Spinal cord (tissue), 10 donors: ENCODE results near the gene GNAQ. TPM values are rescaled to one million over a fixed set of nuclear protein-coding genes. Genes with fewer than 3 reads are reported as not detected.
"Not testable (repeated sequence)": the region's sequence is repeated elsewhere in the genome, so short reads cannot be mapped to it uniquely, and the experiment has no call there.

Source experiments
- DNase-seq, 6 donors: peaks; one replicate each; pipeline versions ENCODE4 v3.0.0 to v3.0.0-alpha.2; 2013 to 2015; ENCODE audit warnings: low spot score in 6 of 6, low read depth in 4 of 6
- H3K27ac ChIP-seq: one replicate; pipeline ENCODE4 v1.5.1; 2013; ENCODE audit warnings: low read depth, low read length, control low read depth
- H3K27me3 ChIP-seq: one replicate; pipeline ENCODE4 v1.6.1; 2013; ENCODE audit warnings: low read length; ENCODE audit not compliant: control insufficient read depth, insufficient read depth
- H3K36me3 ChIP-seq: one replicate; pipeline ENCODE4 v1.6.1; 2013; ENCODE audit warnings: low read length; ENCODE audit not compliant: control insufficient read depth, insufficient read depth
- H3K4me1 ChIP-seq: one replicate; pipeline ENCODE4 v1.6.1; 2013; ENCODE audit warnings: low read length; ENCODE audit not compliant: control insufficient read depth, insufficient read depth
- H3K4me3 ChIP-seq: one replicate; pipeline ENCODE4 v1.5.1; 2013; ENCODE audit warnings: low read depth, low read length, control low read depth
- H3K9me3 ChIP-seq: one replicate; pipeline ENCODE4 v1.6.1; 2013; ENCODE audit warnings: low read length; ENCODE audit not compliant: control insufficient read depth, insufficient read depth
- WGBS: methylation state at CpG from one replicate; pipeline ENCODE4 v1.1.5; 2013; ENCODE audit warnings: missing lambda C conversion rate; ENCODE audit not compliant: insufficient coverage; 5-methylcytosine and 5-hydroxymethylcytosine counted together
- polyA plus RNA-seq, 2 donors: library from polyadenylated mRNA; unstranded; fragments of 120-200 nt; gene quantifications; one replicate each; pipeline ENCODE4 v1.2.1, GENCODE V29; 2013; ENCODE audit not compliant: insufficient read length in 2 of 2
- total RNA-seq, 2 donors: library from RNA; depleted of rRNA in 1 of 2; stranded (reverse); fragments of 120-200 nt in 1 of 2; fragments of >200 nt in 1 of 2; gene quantifications; one replicate each; pipeline versions ENCODE4 v1.2.3 to v1.2.4, GENCODE V29; 2013 to 2014
- donor health status: healthy.

Gene GNAQ
- total and polyA plus RNA-seq, 4 donors, result 53.2 to 134 (median 102) TPM

DNA sequence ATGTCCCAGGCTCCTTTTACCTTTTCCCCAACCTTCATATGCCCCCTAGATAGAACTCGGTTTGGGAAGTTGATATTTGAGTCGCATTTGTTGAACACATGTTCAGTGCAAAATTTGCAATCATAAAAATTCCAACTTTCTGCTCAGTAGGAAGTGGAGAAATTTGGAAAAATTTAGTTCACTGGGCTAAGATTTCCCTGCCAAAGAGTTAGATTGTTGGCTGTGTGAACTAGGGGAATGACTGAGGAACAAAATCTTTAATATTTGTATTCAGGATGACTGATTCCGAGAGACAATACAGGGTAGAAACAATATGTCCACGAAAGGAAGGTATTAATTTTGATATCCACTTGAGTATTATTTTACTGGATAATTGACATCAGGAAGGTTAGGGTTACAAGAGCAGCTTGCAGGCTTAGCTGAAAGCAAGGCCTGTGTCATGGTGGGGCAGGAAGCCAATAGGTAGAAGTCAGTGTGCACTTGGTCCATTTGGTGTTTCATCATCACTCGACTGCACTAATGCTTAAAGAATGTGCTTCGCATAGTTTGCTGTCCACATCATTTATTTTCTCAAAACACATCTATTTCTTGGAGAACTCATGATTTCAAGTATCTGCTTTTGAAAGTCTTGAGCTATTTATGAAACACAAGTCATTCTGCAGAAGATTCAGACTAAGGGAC is 324.1 kb downstream of the GNAQ start:
- Histone ChIP-seq H3K27ac (no peak overlapping the region), H3K36me3 (no peaks in the 10 kb centered on the region), H3K27me3 (no peaks in the 10 kb centered on the region), H3K4me1 (no peaks in the 10 kb centered on the region), H3K9me3 (no peaks in the 10 kb centered on the region), H3K4me3 (no peak overlapping the region)
- DNase-seq, result no peak
- WGBS, result 90% methylated on average over 2 of the region's 6 CpGs

GRCh38 chr9:77705636-77706035 is 326.0 kb downstream of the GNAQ start:
- Histone ChIP-seq H3K36me3 (no peaks in the 10 kb centered on the region), H3K9me3 (no peaks in the 10 kb centered on the region), H3K4me1 (no peaks in the 10 kb centered on the region), H3K27me3 (no peaks in the 10 kb centered on the region), H3K27ac (no peak overlapping the region), H3K4me3 (no peak overlapping the region)
- DNase-seq, result no peak

GRCh38 chr9:77702521-77703390 is 328.9 kb downstream of the GNAQ start:
- WGBS, result 98% methylated on average over 38 of the region's 52 CpGs
- H3K9me3 ChIP-seq, H3K4me1 ChIP-seq, H3K4me3 ChIP-seq, H3K36me3 ChIP-seq, H3K27me3 ChIP-seq, DNase-seq, H3K27ac ChIP-seq: not testable (repeated sequence)

GRCh38 chr9:77697238-77697984 is 334.2 kb downstream of the GNAQ start:
- Histone ChIP-seq H3K36me3 (no peaks in the 10 kb centered on the region), H3K9me3 (no peaks in the 10 kb centered on the region), H3K27me3 (no peaks in the 10 kb centered on the region), H3K27ac (no peak overlapping the region), H3K4me3 (no peak overlapping the region), H3K4me1 (no peaks in the 10 kb centered on the region)
- WGBS, result 89% methylated on average over 1 of the region's 1 CpG
- no peak for DNase-seq

DNA sequence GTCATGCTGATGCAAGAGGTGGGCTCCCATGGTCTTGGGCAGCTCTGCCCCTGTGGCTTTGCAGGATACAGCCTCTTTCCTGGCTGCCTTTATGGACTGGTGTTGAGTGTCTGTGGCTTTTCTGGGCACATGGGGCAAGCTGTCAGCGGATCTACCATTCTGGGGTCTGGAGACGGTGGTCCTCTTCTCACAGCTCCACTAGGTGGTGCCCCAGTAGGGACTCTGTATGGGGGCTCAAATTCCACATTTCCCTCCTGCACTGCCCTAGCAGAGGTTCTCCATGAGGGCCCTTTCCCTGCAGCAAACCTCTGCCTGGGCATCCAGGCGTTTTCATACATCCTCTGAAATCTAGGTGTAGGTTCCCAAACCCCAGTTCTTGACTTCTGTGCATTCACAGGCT is 340.9 kb downstream of the GNAQ start:
- not testable (repeated sequence) for H3K27me3 ChIP-seq, DNase-seq, H3K9me3 ChIP-seq, H3K27ac ChIP-seq, H3K4me1 ChIP-seq, H3K36me3 ChIP-seq, H3K4me3 ChIP-seq
- 87% methylated on average over 3 of the region's 3 CpGs for WGBS

- H3K4me1 ChIP-seq, H3K4me3 ChIP-seq, H3K27me3 ChIP-seq, H3K27ac ChIP-seq, DNase-seq, H3K36me3 ChIP-seq, H3K9me3 ChIP-seq: not testable (repeated sequence)
- no CpG with 5 or more reads among the region's 3 CpGs for WGBS
These were observed 341.5 kb downstream of the GNAQ start for GRCh38 chr9:77690119-77690518.

DNA sequence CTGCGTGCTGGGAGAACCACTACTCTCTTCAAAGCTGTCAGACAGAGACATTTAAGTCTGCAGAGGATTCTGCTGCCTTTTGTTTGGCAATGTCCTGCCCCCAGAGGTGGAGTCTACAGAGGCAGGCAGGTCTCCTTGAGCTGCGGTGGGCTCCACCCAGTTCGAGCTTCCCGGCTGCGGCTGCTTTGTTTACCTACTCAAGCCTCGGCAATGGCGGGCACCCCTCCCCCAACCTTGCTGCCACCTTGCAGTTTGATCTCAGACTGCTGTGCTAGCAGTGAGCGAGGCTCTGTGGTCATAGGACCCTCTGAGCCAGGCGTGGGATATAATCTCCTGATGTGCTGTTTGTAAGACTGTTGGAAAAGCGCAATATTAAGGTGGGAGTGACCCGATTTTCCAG is 343.9 kb downstream of the GNAQ start:
- H3K4me3 ChIP-seq, DNase-seq, H3K9me3 ChIP-seq, H3K36me3 ChIP-seq, H3K27ac ChIP-seq, H3K27me3 ChIP-seq, H3K4me1 ChIP-seq: not testable (repeated sequence)
- WGBS, result 98% methylated on average over 8 of the region's 11 CpGs

- H3K27ac ChIP-seq, result no peak overlapping the region
- no peak overlapping the region for H3K4me3 ChIP-seq
- peaks cover 3% of the 10 kb centered on the region for H3K4me1 ChIP-seq
- H3K36me3 ChIP-seq, result no peaks in the 10 kb centered on the region
- no CpG with 5 or more reads among the region's 5 CpGs for WGBS
- no peaks in the 10 kb centered on the region for H3K27me3 ChIP-seq
- H3K9me3 ChIP-seq, result no peaks in the 10 kb centered on the region
- peak in 1 of 6 donors; percentile 40 for DNase-seq
These were observed 351.0 kb downstream of the GNAQ start for GRCh38 chr9:77680581-77680980.

DNA sequence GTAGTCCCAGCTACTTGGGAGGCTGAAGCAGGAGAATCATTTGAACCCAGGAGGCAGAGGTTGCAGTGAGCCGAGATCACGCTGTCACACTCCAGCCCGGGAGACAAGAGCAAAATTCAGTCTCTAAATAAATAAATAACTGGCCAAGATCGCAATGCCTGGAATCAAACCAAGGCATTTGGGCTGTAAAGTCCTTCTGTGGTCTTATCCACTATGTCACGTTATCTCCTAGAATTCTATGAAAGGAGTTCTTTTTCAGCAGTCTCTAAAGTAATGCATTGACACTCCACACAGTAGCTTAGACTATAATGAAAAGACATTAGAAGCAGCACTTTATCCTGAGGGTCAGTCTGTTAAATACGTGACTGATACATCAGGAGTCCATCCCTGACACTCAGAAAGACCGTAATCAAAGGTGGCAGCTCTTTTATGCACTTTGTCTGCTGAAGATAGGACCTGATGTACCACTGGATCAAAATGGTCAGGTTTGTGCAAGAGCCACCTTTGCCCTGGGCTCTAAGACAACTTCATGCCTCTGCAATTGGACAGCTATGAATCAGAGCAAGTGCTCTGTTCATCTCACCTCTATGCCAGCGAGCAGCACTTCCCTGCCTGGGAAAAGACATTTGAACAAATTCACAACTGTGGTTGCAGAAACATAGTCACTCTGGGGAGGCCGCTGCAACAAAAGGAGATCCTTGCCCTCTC is 351.8 kb downstream of the GNAQ start:
- Histone ChIP-seq H3K9me3 (no peaks in the 10 kb centered on the region), H3K4me1 (peaks cover 3% of the 10 kb centered on the region), H3K27me3 (no peaks in the 10 kb centered on the region), H3K27ac (no peak overlapping the region), H3K4me3 (no peak overlapping the region), H3K36me3 (no peaks in the 10 kb centered on the region)
- WGBS, result 72% methylated on average over 5 of the region's 9 CpGs
- peak in 1 of 6 donors; percentile 21 for DNase-seq
